Gastroesophageal sphincter (tissue), 3 donors: Measurements from ENCODE around the gene C3orf18.

ENCODE experiments used
- CTCF ChIP-seq, 4 experiments: fragments of 200-600 bp in 2 of 4; fragments of 450-650 bp in 2 of 4; sonication (generic) in 1 of 4; IDR thresholded peaks; one replicate each; pipeline ENCODE4 v1.5.1; 2017 to 2019; ENCODE audit warnings: antibody characterized with exemption in 4 of 4, mild to moderate bottlenecking in 2 of 4, moderate library complexity in 2 of 4
- EP300 ChIP-seq: sonication (generic); formaldehyde crosslinking; IDR thresholded peaks from one replicate; pipeline ENCODE4 v1.6.1; 2017; ENCODE audit warnings: antibody characterized with exemption, mild to moderate bottlenecking
- POLR2A ChIP-seq, 2 donors: fragments of 450-650 bp; IDR thresholded peaks; one replicate each; pipeline ENCODE4 v1.6.1; 2017; ENCODE audit warnings: antibody characterized with exemption in 2 of 2, mild to moderate bottlenecking in 2 of 2, moderate library complexity in 1 of 2

GRCh38 chr3:50585919-50586762 is 18.6 kb upstream of the C3orf18 start:
- TF ChIP-seq CTCF (IDR thresholded peaks at IDR 0.05) (no peak), POLR2A (IDR thresholded peaks at IDR 0.05) (no peak), EP300 (no peak)
